Left lung (tissue), 10 donors: ENCODE measurements around the gene GNPNAT1. TPM values are rescaled to one million over a fixed set of nuclear protein-coding genes. Genes with fewer than 3 reads are reported as not detected.

ENCODE experiments used
- ATAC-seq: fragments of 200-7000 bp; cut with Tn5 transposase; one replicate; pipeline ENCODE4 v1.9.1; 2020; ENCODE audit warnings: moderate library complexity
- DNase-seq, 4 donors: peaks; one replicate each; pipeline ENCODE4 v3.0.0-alpha.2; 2013 to 2020
- H3K27ac ChIP-seq, 2 donors: fragments of 200-600 bp; sonication (generic) in 1 of 2; one replicate each; pipeline versions ENCODE4 v1.5.0 to v1.8.0; 2020 to 2021
- H3K27me3 ChIP-seq, 2 donors: fragments of 200-600 bp; sonication (generic) in 1 of 2; one replicate each; pipeline versions ENCODE4 v1.5.0 to v1.8.0; 2020 to 2021
- H3K36me3 ChIP-seq, 2 donors: fragments of 200-600 bp; sonication (generic) in 1 of 2; one replicate each; pipeline versions ENCODE4 v1.5.0 to v1.8.0; 2020 to 2021
- H3K4me1 ChIP-seq, 2 donors: fragments of 200-600 bp; one replicate each; pipeline ENCODE4 v1.8.0; 2021
- H3K4me3 ChIP-seq, 2 donors: fragments of 200-600 bp; sonication (generic) in 1 of 2; one replicate each; pipeline versions ENCODE4 v1.5.0 to v1.8.0; 2020 to 2021; ENCODE audit warnings: mild to moderate bottlenecking in 1 of 2
- H3K9me3 ChIP-seq, 2 donors: fragments of 200-600 bp; sonication (generic) in 1 of 2; one replicate each; pipeline versions ENCODE4 v1.5.0 to v1.8.0; 2020 to 2021
- intact Hi-C, 2 donors: fragments of 100-400 bp; cut with DNase I; formaldehyde crosslinking; loops; one replicate each; pipeline versions ENCODE4 v1.11.2 to v1.14.2; 2022
- polyA plus RNA-seq, 6 donors: library from polyadenylated mRNA; unstranded; fragments of 120-200 nt; gene quantifications; one replicate each; pipeline ENCODE4 v1.2.1, GENCODE V29; 2013; ENCODE audit not compliant: insufficient read length in 6 of 6
- total RNA-seq, 2 donors: library from RNA; stranded (reverse); fragmentation: NEBNext Ultra II Directional; extraction: Animal tissue kit (Norgen Biotek cat#: 25700); gene quantifications; one replicate each; pipeline ENCODE4 v1.2.1, GENCODE V29; 2021
- TF ChIP-seq, protein P1 (sequence below), 2 donors: fragments of 200-600 bp; sonication (generic) in 1 of 2; IDR thresholded peaks; one replicate each; pipeline versions ENCODE4 v1.5.0 to v1.8.0; 2021; ENCODE audit warnings: antibody characterized with exemption in 2 of 2
- donor health status: DM: no; HTN: yes; CAD: no.
- donor health status: DM: no; HTN: no; CAD: no.

The GNPNAT1 gene
- total and polyA plus RNA-seq, 8 donors, result 19.1 to 27.9 (median 24.1) TPM

GRCh38 chr14:52835122-52835903, 43.9 kb upstream of the GNPNAT1 start:
- H3K27ac ChIP-seq, result no peak overlapping the region
- H3K4me3 ChIP-seq, result no peak overlapping the region
- ATAC-seq (peak; percentile 92), DNase-seq (peak in 1 of 4 donors; percentile 71)
- intact Hi-C loops, result no loop called here
- H3K27me3 ChIP-seq, result no peaks in the 10 kb centered on the region
- H3K9me3 ChIP-seq, result no peaks in the 10 kb centered on the region
- H3K36me3 ChIP-seq, result no peaks in the 10 kb centered on the region
- no peaks in the 10 kb centered on the region for H3K4me1 ChIP-seq
- TF ChIP-seq, protein P1, sequence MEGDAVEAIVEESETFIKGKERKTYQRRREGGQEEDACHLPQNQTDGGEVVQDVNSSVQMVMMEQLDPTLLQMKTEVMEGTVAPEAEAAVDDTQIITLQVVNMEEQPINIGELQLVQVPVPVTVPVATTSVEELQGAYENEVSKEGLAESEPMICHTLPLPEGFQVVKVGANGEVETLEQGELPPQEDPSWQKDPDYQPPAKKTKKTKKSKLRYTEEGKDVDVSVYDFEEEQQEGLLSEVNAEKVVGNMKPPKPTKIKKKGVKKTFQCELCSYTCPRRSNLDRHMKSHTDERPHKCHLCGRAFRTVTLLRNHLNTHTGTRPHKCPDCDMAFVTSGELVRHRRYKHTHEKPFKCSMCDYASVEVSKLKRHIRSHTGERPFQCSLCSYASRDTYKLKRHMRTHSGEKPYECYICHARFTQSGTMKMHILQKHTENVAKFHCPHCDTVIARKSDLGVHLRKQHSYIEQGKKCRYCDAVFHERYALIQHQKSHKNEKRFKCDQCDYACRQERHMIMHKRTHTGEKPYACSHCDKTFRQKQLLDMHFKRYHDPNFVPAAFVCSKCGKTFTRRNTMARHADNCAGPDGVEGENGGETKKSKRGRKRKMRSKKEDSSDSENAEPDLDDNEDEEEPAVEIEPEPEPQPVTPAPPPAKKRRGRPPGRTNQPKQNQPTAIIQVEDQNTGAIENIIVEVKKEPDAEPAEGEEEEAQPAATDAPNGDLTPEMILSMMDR (IDR thresholded peaks at IDR 0.05), result no peak

DNA sequence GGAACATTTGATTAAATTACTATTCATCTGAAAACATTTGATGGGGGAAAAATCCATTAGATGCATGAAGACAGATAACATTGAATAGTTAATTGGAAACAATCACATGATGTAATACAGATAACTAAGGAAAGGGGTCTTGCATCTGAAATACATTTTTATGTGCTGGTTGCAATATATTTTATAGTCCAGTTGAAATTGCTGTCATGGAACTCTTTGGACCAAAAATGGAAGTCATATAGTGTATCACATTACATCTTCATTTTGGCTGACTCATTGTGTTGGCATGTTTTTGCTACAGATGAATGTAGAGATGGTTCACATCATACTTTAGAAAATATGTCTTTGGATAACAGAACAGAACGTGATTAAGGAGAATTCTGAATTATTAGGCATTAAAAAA, 43.0 kb upstream of the GNPNAT1 start:
- Histone ChIP-seq H3K4me1 (no peaks in the 10 kb centered on the region), H3K27ac (no peak overlapping the region), H3K27me3 (no peaks in the 10 kb centered on the region), H3K4me3 (no peak overlapping the region), H3K9me3 (no peaks in the 10 kb centered on the region), H3K36me3 (no peaks in the 10 kb centered on the region)
- DNase-seq (no peak), ATAC-seq (no peak)
- TF ChIP-seq, protein P1 (IDR thresholded peaks at IDR 0.05), result no peak
- intact Hi-C loops, result no loop called here

GRCh38 chr14:52833891-52834290, 42.5 kb upstream of the GNPNAT1 start:
- no peaks in the 10 kb centered on the region for H3K9me3 ChIP-seq
- intact Hi-C loops, result no loop called here
- no peaks in the 10 kb centered on the region for H3K36me3 ChIP-seq
- no peaks in the 10 kb centered on the region for H3K27me3 ChIP-seq
- ATAC-seq, result no peak
- no peaks in the 10 kb centered on the region for H3K4me1 ChIP-seq
- TF ChIP-seq, protein P1 (IDR thresholded peaks at IDR 0.05), result no peak
- H3K27ac ChIP-seq, result no peak overlapping the region
- H3K4me3 ChIP-seq, result no peak overlapping the region
- DNase-seq, result no peak

DNA sequence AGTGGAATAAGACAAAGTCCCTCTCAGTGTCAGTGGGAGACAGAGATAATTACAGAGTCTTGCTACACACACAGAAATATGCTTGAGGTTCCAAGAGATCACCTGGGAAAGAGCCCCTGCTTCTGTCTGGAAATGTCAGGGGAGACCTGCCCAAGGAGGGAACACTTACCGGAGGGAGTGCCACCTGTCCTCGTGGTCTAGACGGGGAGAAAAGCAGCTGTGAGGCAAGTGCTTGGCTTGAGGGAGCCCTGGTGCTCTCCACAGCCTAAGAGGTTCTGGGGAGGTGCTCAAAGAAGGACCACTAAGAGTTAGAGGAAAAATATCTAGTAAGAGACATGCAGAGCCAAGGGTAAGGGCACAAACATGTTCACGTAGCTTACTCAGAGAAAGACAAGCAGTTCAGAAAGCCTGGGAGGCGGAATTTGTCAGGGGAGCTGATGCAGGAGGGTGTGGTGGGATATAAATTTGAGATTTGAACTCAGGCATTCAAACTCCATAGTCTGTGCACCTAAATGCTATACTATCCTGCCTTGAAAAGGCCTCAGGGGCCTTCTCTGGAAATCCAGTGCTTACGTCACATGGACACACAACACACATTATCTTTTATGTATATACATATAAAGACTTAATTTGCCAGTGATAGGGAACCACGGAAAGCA, 38.2 kb upstream of the GNPNAT1 start:
- peak; percentile 41 for ATAC-seq
- H3K27me3 ChIP-seq, result no peaks in the 10 kb centered on the region
- intact Hi-C loops, result no loop called here
- H3K27ac ChIP-seq, result no peak overlapping the region
- DNase-seq, result no peak
- TF ChIP-seq, protein P1 (IDR thresholded peaks at IDR 0.05), result no peak
- H3K4me1 ChIP-seq, result no peaks in the 10 kb centered on the region
- no peaks in the 10 kb centered on the region for H3K36me3 ChIP-seq
- no peaks in the 10 kb centered on the region for H3K9me3 ChIP-seq
- H3K4me3 ChIP-seq, result no peak overlapping the region

DNA sequence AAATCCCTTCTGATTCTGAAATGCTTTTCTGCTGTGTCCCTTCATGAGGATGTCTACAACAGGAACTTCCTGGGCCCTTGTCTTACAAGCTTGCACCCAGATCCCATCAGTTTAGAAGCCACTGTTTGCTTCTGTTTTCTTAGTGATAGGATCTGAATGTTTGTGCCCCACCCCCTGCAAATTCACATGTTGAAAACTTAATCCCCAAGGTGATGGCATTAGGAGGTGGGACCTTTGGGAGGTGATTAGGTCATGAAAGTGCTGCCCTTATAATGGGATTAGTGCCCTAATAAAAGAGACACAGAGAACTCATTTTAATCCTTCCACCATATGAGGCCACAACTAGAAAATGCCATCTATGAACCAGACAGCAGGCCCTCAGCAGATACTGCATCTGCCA, 36.0 kb upstream of the GNPNAT1 start:
- Histone ChIP-seq H3K4me1 (no peaks in the 10 kb centered on the region), H3K27me3 (no peaks in the 10 kb centered on the region), H3K4me3 (no peak overlapping the region), H3K9me3 (no peaks in the 10 kb centered on the region), H3K36me3 (no peaks in the 10 kb centered on the region), H3K27ac (no peak overlapping the region)
- TF ChIP-seq, protein P1 (IDR thresholded peaks at IDR 0.05), result no peak
- DNase-seq (no peak), ATAC-seq (no peak)
- intact Hi-C loops, result no loop called here
